ENCODE results near the gene MRPS27. TPM values are rescaled to one million over a fixed set of nuclear protein-coding genes. Genes with fewer than 3 reads are reported as not detected.

The MRPS27 gene
- total RNA-seq, 4 donors from 2014 or later, result 14.3 to 34.7 (median 27.9) TPM

GRCh38 chr5:72189146-72189545 lies 130.9 kb downstream of the MRPS27 start:
- no peaks in the 10 kb centered on the region for H3K36me3 ChIP-seq
- in situ Hi-C loops (cut with MboI; ENCODE audit: low pct_ligation_motif_present in 1 of 4, low pct_unique_long_range_greater_than_20kb in 1 of 4, low sequenced_read_pairs in 3 of 4) (no loop called here), intact Hi-C loops (cut with DNase I; ENCODE audit: low total_unique reads) (no loop called here)
- 91 to 100% methylated on average over 1 to 2 of the region's 2 CpGs for WGBS, 2 donors (ENCODE audit: low coverage in 1 of 2)
- no peaks in the 10 kb centered on the region for H3K9me3 ChIP-seq
- H3K4me1 ChIP-seq, result no peaks in the 10 kb centered on the region
- no peak for TF ChIP-seq CTCF (IDR thresholded peaks at IDR 0.05)
- no peak for TF ChIP-seq POLR2A (IDR thresholded peaks at IDR 0.05)
- TF ChIP-seq EP300 (IDR thresholded peaks at IDR 0.05; ENCODE audit: low read depth), result no peak
- no peak for TF ChIP-seq POLR2AphosphoS5 (IDR thresholded peaks at IDR 0.05)
- H3K27me3 ChIP-seq, result no peaks in the 10 kb centered on the region
- no peak for DNase-seq
- H3K27ac ChIP-seq, result no peak overlapping the region
- no peak overlapping the region for H3K4me3 ChIP-seq

- Histone ChIP-seq H3K4me3 (no peak overlapping the region), H3K36me3 (no peaks in the 10 kb centered on the region), H3K4me1 (no peaks in the 10 kb centered on the region), H3K27me3 (no peaks in the 10 kb centered on the region), H3K27ac (no peak overlapping the region), H3K9me3 (no peaks in the 10 kb centered on the region)
- no peak for DNase-seq
- 81 to 100% methylated on average over 1 to 2 of the region's 2 CpGs for WGBS, 2 donors (ENCODE audit: low coverage in 1 of 2)
- TF ChIP-seq POLR2A (IDR thresholded peaks at IDR 0.05), result no peak
- no peak for TF ChIP-seq EP300 (IDR thresholded peaks at IDR 0.05; ENCODE audit: low read depth)
- TF ChIP-seq POLR2AphosphoS5 (IDR thresholded peaks at IDR 0.05), result no peak
- no peak for TF ChIP-seq CTCF (IDR thresholded peaks at IDR 0.05)
- in situ Hi-C loops (cut with MboI; ENCODE audit: low pct_ligation_motif_present in 1 of 4, low pct_unique_long_range_greater_than_20kb in 1 of 4, low sequenced_read_pairs in 3 of 4) (no loop called here), intact Hi-C loops (cut with DNase I; ENCODE audit: low total_unique reads) (no loop called here)
Measured at GRCh38 chr5:72188166-72188565, 131.9 kb downstream of the MRPS27 start.

GRCh38 chr5:72187388-72188075 lies 132.5 kb downstream of the MRPS27 start:
- no peak for DNase-seq
- Histone ChIP-seq H3K4me3 (no peak overlapping the region), H3K27me3 (no peaks in the 10 kb centered on the region), H3K4me1 (no peaks in the 10 kb centered on the region), H3K36me3 (no peaks in the 10 kb centered on the region), H3K27ac (no peak overlapping the region), H3K9me3 (no peaks in the 10 kb centered on the region)
- intact Hi-C loops (cut with DNase I; ENCODE audit: low total_unique reads), result no loop called here
- no peak for TF ChIP-seq EP300 (IDR thresholded peaks at IDR 0.05; ENCODE audit: low read depth)
- no peak for TF ChIP-seq POLR2A (IDR thresholded peaks at IDR 0.05)
- TF ChIP-seq CTCF (IDR thresholded peaks at IDR 0.05), result no peak
- no peak for TF ChIP-seq POLR2AphosphoS5 (IDR thresholded peaks at IDR 0.05)
- WGBS, 2 donors (ENCODE audit: low coverage in 1 of 2), result 80 to 83% methylated on average over 1 to 5 of the region's 5 CpGs
- in situ Hi-C loops (cut with MboI; ENCODE audit: low pct_ligation_motif_present in 1 of 4, low pct_unique_long_range_greater_than_20kb in 1 of 4, low sequenced_read_pairs in 3 of 4), result no loop called here

GRCh38 chr5:72185496-72186329 lies 134.3 kb downstream of the MRPS27 start:
- intact Hi-C loops (cut with DNase I; ENCODE audit: low total_unique reads), result no loop called here
- no peak for DNase-seq
- TF ChIP-seq POLR2AphosphoS5 (IDR thresholded peaks at IDR 0.05), result no peak
- TF ChIP-seq CTCF (IDR thresholded peaks at IDR 0.05), result no peak
- no peak for TF ChIP-seq POLR2A (IDR thresholded peaks at IDR 0.05)
- TF ChIP-seq EP300 (IDR thresholded peaks at IDR 0.05; ENCODE audit: low read depth), result no peak
- WGBS, 2 donors (ENCODE audit: low coverage in 1 of 2), result 70 to 85% methylated on average over 2 to 10 of the region's 10 CpGs
- Histone ChIP-seq H3K9me3 (no peaks in the 10 kb centered on the region), H3K4me3 (no peak overlapping the region), H3K36me3 (no peaks in the 10 kb centered on the region), H3K4me1 (peaks cover 0 to under 1% (median 0%) of the 10 kb centered on the region in 4 donors), H3K27me3 (no peaks in the 10 kb centered on the region), H3K27ac (no peak overlapping the region)
- in situ Hi-C loops (cut with MboI; ENCODE audit: low pct_ligation_motif_present in 1 of 4, low pct_unique_long_range_greater_than_20kb in 1 of 4, low sequenced_read_pairs in 3 of 4), result no loop called here

Data from transverse colon (tissue), 4 donors.